ENCODE results near the gene SHB.

GRCh38 chr9:38090170-38090569, 21.1 kb upstream of the SHB start:
- TF ChIP-seq POLR2A (IDR thresholded peaks at IDR 0.05; ENCODE audit: low read depth, low read length) = no peak
- no peak for TF ChIP-seq CTCF (IDR thresholded peaks at IDR 0.05; ENCODE audit: extremely low read depth in 1 of 2, insufficient read depth in 1 of 2, low read depth in 1 of 2, low read length in 2 of 2)
- no peak for TF ChIP-seq JUN (IDR thresholded peaks at IDR 0.05; ENCODE audit: borderline replicate concordance, insufficient read depth, insufficient read length, low read depth)
- no peak for TF ChIP-seq EZH2 (IDR thresholded peaks at IDR 0.05; ENCODE audit: borderline replicate concordance, low read depth, low read length, severe bottlenecking)
- TF ChIP-seq MAX (IDR thresholded peaks at IDR 0.05; ENCODE audit: insufficient read depth, insufficient read length) = no peak
- TF ChIP-seq POLR2AphosphoS5 (IDR thresholded peaks at IDR 0.05; ENCODE audit: insufficient read depth, low read depth, low read length) = no peak

All from endothelial cell of umbilical vein (primary cell).